ENCODE measurements around the gene CARMIL1. TPM values are rescaled to one million over a fixed set of nuclear protein-coding genes. Genes with fewer than 3 reads are reported as not detected.

Gene CARMIL1
- total RNA-seq, 2 experiments from 2014 or later = 3.9 to 4.7 TPM

DNA sequence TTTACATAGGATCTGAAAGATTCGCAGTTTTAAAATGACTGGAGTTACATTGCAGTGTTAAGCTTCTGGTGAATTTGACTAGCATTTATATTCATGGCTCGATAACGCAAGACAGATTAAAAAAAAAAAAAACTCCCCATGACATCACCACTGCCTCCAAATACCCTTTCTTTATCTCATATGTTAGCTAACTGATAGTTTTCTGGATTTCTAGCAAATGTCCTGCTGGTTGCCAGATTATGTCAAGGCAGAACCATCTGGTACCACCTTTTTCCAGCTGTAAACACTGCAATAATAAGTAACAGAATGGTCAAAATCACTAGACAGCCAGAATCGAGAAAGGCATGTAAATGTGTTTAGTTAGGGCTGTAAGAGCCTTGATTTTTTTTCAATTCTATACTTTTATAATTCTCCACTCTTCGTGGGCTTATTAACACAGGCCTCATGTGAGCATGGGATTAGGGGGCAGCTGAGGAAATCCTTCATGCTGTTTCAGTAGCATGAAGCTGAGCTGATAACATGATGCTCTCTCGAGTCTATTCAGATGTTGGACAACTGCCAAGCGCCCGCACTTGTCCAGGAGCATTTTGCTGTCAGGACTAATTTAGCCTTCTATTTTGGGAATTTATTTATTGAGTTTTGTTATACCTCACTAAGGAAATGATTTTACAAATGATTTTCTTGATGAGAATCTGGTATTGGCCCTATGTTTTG, 206.8 kb downstream of the CARMIL1 start:
- Histone ChIP-seq H3K27me3 (ENCODE audit: control insufficient read depth in 1 of 2, insufficient read depth in 2 of 2, low read length in 2 of 2) (no peaks in the 10 kb centered on the region), H3K9me3 (ENCODE audit: control insufficient read depth in 1 of 2, insufficient read depth in 1 of 2, low read length in 2 of 2) (no peaks in the 10 kb centered on the region), H3K36me3 (ENCODE audit: insufficient read depth, low read length) (no peaks in the 10 kb centered on the region), H3K27ac (ENCODE audit: low read depth in 1 of 2, low read length in 2 of 2) (no peak overlapping the region), H3K4me1 (ENCODE audit: insufficient read depth, low read length) (peaks cover 7% of the 10 kb centered on the region), H3K4me3 (ENCODE audit: low read length) (no peak overlapping the region)
- TF ChIP-seq, protein P1, sequence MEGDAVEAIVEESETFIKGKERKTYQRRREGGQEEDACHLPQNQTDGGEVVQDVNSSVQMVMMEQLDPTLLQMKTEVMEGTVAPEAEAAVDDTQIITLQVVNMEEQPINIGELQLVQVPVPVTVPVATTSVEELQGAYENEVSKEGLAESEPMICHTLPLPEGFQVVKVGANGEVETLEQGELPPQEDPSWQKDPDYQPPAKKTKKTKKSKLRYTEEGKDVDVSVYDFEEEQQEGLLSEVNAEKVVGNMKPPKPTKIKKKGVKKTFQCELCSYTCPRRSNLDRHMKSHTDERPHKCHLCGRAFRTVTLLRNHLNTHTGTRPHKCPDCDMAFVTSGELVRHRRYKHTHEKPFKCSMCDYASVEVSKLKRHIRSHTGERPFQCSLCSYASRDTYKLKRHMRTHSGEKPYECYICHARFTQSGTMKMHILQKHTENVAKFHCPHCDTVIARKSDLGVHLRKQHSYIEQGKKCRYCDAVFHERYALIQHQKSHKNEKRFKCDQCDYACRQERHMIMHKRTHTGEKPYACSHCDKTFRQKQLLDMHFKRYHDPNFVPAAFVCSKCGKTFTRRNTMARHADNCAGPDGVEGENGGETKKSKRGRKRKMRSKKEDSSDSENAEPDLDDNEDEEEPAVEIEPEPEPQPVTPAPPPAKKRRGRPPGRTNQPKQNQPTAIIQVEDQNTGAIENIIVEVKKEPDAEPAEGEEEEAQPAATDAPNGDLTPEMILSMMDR (IDR thresholded peaks at IDR 0.05) = no peak
- H3K9me3 Mint-ChIP-seq = no peaks in the 10 kb centered on the region
- intact Hi-C loops (cut with DNase I, micrococcal nuclease) = loop anchor here in 1 of 2 experiments (5.0 kb wide), 1 partner anchor 144 kb away; no protein-coding TSS in a partner anchor
- H3K27ac Mint-ChIP-seq = no peak overlapping the region
- DNase-seq (no peak), ATAC-seq (ENCODE audit: poor library complexity) (no peak)
- peaks cover 8% of the 10 kb centered on the region for H3K4me1 Mint-ChIP-seq (ENCODE audit: low read depth)
- peaks cover 22% of the 10 kb centered on the region for H3K36me3 Mint-ChIP-seq (ENCODE audit: low read depth)
- H3K4me3 Mint-ChIP-seq = no peak overlapping the region
- H3K27me3 Mint-ChIP-seq = no peaks in the 10 kb centered on the region
- ChIA-PET POLR2A (interaction anchor here (0.9 kb wide), 1 partner anchor 221 kb away, joined by 3 read pairs; no protein-coding TSS in a partner anchor), CTCF (no interaction called here)

DNA sequence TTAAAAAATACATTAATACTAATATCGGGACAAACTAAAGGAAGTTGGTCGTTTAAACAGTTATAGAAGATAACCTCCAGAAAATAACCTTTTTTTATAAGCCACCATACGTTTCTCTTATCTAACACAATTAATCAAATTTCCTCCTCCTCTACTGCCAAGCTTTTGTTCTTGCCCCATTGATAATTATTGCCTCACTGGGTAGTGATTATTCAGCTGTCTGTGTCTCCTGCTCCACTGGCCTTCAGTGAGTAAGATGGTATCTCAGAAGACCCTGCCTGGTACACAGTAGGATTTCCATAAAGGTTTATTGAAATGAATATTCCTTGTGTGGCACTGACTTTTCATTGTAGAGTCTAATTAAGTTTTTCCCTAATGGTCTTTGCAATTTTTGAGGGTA, 207.4 kb downstream of the CARMIL1 start:
- H3K27ac ChIP-seq (ENCODE audit: low read depth in 1 of 2, low read length in 2 of 2) = no peak overlapping the region
- CTCF ChIA-PET = interaction anchor here (1.2 kb wide), 1 partner anchor 48 kb away, joined by 3 read pairs; no protein-coding TSS in a partner anchor
- intact Hi-C loops (cut with DNase I, micrococcal nuclease) = loop anchor here in 1 of 2 experiments (5.0 kb wide), 1 partner anchor 144 kb away; no protein-coding TSS in a partner anchor
- Mint-ChIP-seq H3K4me3 (no peak overlapping the region), H3K27me3 (no peaks in the 10 kb centered on the region), H3K36me3 (ENCODE audit: low read depth) (peaks cover 22% of the 10 kb centered on the region), H3K27ac (no peak overlapping the region), H3K4me1 (ENCODE audit: low read depth) (peaks cover 8% of the 10 kb centered on the region), H3K9me3 (no peaks in the 10 kb centered on the region)
- peaks cover 7% of the 10 kb centered on the region for H3K4me1 ChIP-seq (ENCODE audit: insufficient read depth, low read length)
- H3K36me3 ChIP-seq (ENCODE audit: insufficient read depth, low read length) = no peaks in the 10 kb centered on the region
- DNase-seq = no peak
- POLR2A ChIA-PET = interaction anchor here (0.9 kb wide), 1 partner anchor 221 kb away, joined by 3 read pairs; no protein-coding TSS in a partner anchor
- no peaks in the 10 kb centered on the region for H3K27me3 ChIP-seq (ENCODE audit: control insufficient read depth in 1 of 2, insufficient read depth in 2 of 2, low read length in 2 of 2)
- TF ChIP-seq, protein P1 (IDR thresholded peaks at IDR 0.05) = no peak
- no peaks in the 10 kb centered on the region for H3K9me3 ChIP-seq (ENCODE audit: control insufficient read depth in 1 of 2, insufficient read depth in 1 of 2, low read length in 2 of 2)
- no peak for ATAC-seq (ENCODE audit: poor library complexity)
- no peak overlapping the region for H3K4me3 ChIP-seq (ENCODE audit: low read length)

DNA sequence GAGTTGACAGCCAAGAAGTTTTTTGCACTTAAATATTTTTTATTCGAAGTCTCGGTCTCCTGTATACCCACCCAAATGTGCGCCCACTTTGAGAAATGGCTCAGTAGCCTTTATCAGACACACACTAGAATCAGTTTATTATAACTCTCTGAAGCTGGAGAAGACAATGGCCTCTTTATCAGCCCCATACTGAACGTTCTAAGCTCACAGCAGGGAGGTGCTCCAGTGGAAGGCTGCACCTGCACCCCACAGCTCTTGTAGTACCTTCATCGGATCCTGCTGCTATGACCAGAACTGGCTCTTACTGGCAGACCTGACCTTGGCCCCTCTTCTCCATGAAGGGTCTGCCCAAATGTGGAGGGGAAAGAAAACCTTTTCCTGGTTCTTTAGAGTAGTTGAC, 207.8 kb downstream of the CARMIL1 start:
- intact Hi-C loops (cut with DNase I, micrococcal nuclease) = loop anchor here in 1 of 2 experiments (5.0 kb wide), 1 partner anchor 145 kb away; no protein-coding TSS in a partner anchor
- H3K4me3 ChIP-seq (ENCODE audit: low read length) = no peak overlapping the region
- H3K27ac Mint-ChIP-seq = no peak overlapping the region
- peaks cover 7% of the 10 kb centered on the region for H3K4me1 ChIP-seq (ENCODE audit: insufficient read depth, low read length)
- no peaks in the 10 kb centered on the region for H3K9me3 Mint-ChIP-seq
- POLR2A ChIA-PET = no interaction called here
- peaks cover 22% of the 10 kb centered on the region for H3K36me3 Mint-ChIP-seq (ENCODE audit: low read depth)
- no peak overlapping the region for H3K4me3 Mint-ChIP-seq
- no peaks in the 10 kb centered on the region for H3K36me3 ChIP-seq (ENCODE audit: insufficient read depth, low read length)
- TF ChIP-seq, protein P1 (IDR thresholded peaks at IDR 0.05) = no peak
- H3K9me3 ChIP-seq (ENCODE audit: control insufficient read depth in 1 of 2, insufficient read depth in 1 of 2, low read length in 2 of 2) = no peaks in the 10 kb centered on the region
- H3K27me3 ChIP-seq (ENCODE audit: control insufficient read depth in 1 of 2, insufficient read depth in 2 of 2, low read length in 2 of 2) = no peaks in the 10 kb centered on the region
- H3K27ac ChIP-seq (ENCODE audit: low read depth in 1 of 2, low read length in 2 of 2) = no peak overlapping the region
- DNase-seq (no peak), ATAC-seq (ENCODE audit: poor library complexity) (no peak)
- CTCF ChIA-PET = interaction anchor here (1.2 kb wide), 2 partner anchors 48 to 222 kb away, joined by 3 to 4 read pairs; no protein-coding TSS in a partner anchor
- no peaks in the 10 kb centered on the region for H3K27me3 Mint-ChIP-seq
- H3K4me1 Mint-ChIP-seq (ENCODE audit: low read depth) = peaks cover 8% of the 10 kb centered on the region

Data from CD4-positive, alpha-beta T cell (primary cell).